Nephron (organoid): ENCODE results near the gene ZBTB16.
A peak's percentile ranks its signal among the peaks of the same experiment; 100 is the strongest.

Source experiments
- H3K27ac Mint-ChIP-seq, 3 experiments: 2 replicates each; pipeline ENCODE4 v1.8.0; 2020; ENCODE audit warnings: mixed read lengths in 3 of 3, mild to moderate bottlenecking in 2 of 3, moderate library complexity in 1 of 3
- H3K27me3 Mint-ChIP-seq: 2 replicates; pipeline ENCODE4 v1.8.0; 2021; ENCODE audit warnings: low read depth, mild to moderate bottlenecking, moderate library complexity, mixed read lengths
- H3K36me3 Mint-ChIP-seq: 2 replicates; pipeline ENCODE4 v1.8.0; 2020; ENCODE audit warnings: low read depth, mixed read lengths
- H3K4me1 Mint-ChIP-seq: 2 replicates; pipeline ENCODE4 v1.8.0; 2020; ENCODE audit warnings: mixed read lengths
- H3K4me3 Mint-ChIP-seq, 3 experiments: 2 replicates each; pipeline ENCODE4 v1.8.0; 2020; ENCODE audit warnings: mild to moderate bottlenecking in 3 of 3, mixed read lengths in 3 of 3, moderate library complexity in 2 of 3
- H3K9me3 Mint-ChIP-seq: 2 replicates; pipeline ENCODE4 v1.8.0; 2020; ENCODE audit warnings: mixed read lengths
- CTCF ChIP-seq, 3 experiments: fragments of 200-600 bp; sonication (generic); IDR thresholded peaks; one replicate each; pipeline ENCODE4 v1.5.0; 2021; ENCODE audit warnings: antibody characterized with exemption in 3 of 3; ENCODE audit not compliant: unreplicated experiment in 3 of 3

The ZBTB16 gene

GRCh38 chr11:114279792-114280546, 220.5 kb downstream of the ZBTB16 start:
- H3K27me3 Mint-ChIP-seq, result peaks cover 51% of the 10 kb centered on the region
- H3K27ac Mint-ChIP-seq, result no peak overlapping the region
- H3K4me3 Mint-ChIP-seq, result no peak overlapping the region
- TF ChIP-seq CTCF (IDR thresholded peaks at IDR 0.05; ENCODE audit: unreplicated experiment in 3 of 3), result no peak
- no peaks in the 10 kb centered on the region for H3K36me3 Mint-ChIP-seq
- H3K4me1 Mint-ChIP-seq, result no peaks in the 10 kb centered on the region
- H3K9me3 Mint-ChIP-seq, result no peaks in the 10 kb centered on the region

GRCh38 chr11:114280696-114281095, 221.2 kb downstream of the ZBTB16 start:
- H3K36me3 Mint-ChIP-seq, result no peaks in the 10 kb centered on the region
- peak; percentile 48 to 72 (median 65) for TF ChIP-seq CTCF (IDR thresholded peaks at IDR 0.05; ENCODE audit: unreplicated experiment in 3 of 3)
- H3K27me3 Mint-ChIP-seq, result peaks cover 44% of the 10 kb centered on the region
- no peaks in the 10 kb centered on the region for H3K4me1 Mint-ChIP-seq
- H3K4me3 Mint-ChIP-seq, result no peak overlapping the region
- no peaks in the 10 kb centered on the region for H3K9me3 Mint-ChIP-seq
- H3K27ac Mint-ChIP-seq, result no peak overlapping the region

GRCh38 chr11:114281388-114281956, 222.0 kb downstream of the ZBTB16 start:
- peaks cover 39% of the 10 kb centered on the region for H3K27me3 Mint-ChIP-seq
- no peak overlapping the region for H3K27ac Mint-ChIP-seq
- H3K4me1 Mint-ChIP-seq, result no peaks in the 10 kb centered on the region
- no peaks in the 10 kb centered on the region for H3K9me3 Mint-ChIP-seq
- H3K4me3 Mint-ChIP-seq, result no peak overlapping the region
- TF ChIP-seq CTCF (IDR thresholded peaks at IDR 0.05; ENCODE audit: unreplicated experiment in 3 of 3), result no peak
- H3K36me3 Mint-ChIP-seq, result no peaks in the 10 kb centered on the region

GRCh38 chr11:114282488-114282887, 223.0 kb downstream of the ZBTB16 start:
- TF ChIP-seq CTCF (IDR thresholded peaks at IDR 0.05; ENCODE audit: unreplicated experiment in 3 of 3), result no peak
- Mint-ChIP-seq H3K4me1 (no peaks in the 10 kb centered on the region), H3K4me3 (no peak overlapping the region), H3K27ac (no peak overlapping the region), H3K36me3 (no peaks in the 10 kb centered on the region), H3K27me3 (peaks cover 34% of the 10 kb centered on the region), H3K9me3 (no peaks in the 10 kb centered on the region)

- Mint-ChIP-seq H3K27me3 (peaks cover 25% of the 10 kb centered on the region), H3K36me3 (no peaks in the 10 kb centered on the region), H3K4me3 (no peak overlapping the region), H3K4me1 (no peaks in the 10 kb centered on the region), H3K9me3 (no peaks in the 10 kb centered on the region), H3K27ac (no peak overlapping the region)
- TF ChIP-seq CTCF (IDR thresholded peaks at IDR 0.05; ENCODE audit: unreplicated experiment in 3 of 3), result no peak
These were observed 223.9 kb downstream of the ZBTB16 start for GRCh38 chr11:114283422-114283821.

- Mint-ChIP-seq H3K27me3 (peaks cover 19% of the 10 kb centered on the region), H3K36me3 (no peaks in the 10 kb centered on the region), H3K4me1 (no peaks in the 10 kb centered on the region), H3K4me3 (no peak overlapping the region), H3K27ac (no peak overlapping the region), H3K9me3 (no peaks in the 10 kb centered on the region)
- TF ChIP-seq CTCF (IDR thresholded peaks at IDR 0.05; ENCODE audit: unreplicated experiment in 3 of 3), result no peak
These were observed 224.5 kb downstream of the ZBTB16 start for GRCh38 chr11:114284021-114284420.
